Mononuclear cell (primary cell): ENCODE measurements around the gene IFT57. TPM values are rescaled to one million over a fixed set of nuclear protein-coding genes. Genes with fewer than 3 reads are reported as not detected.
"Not testable (repeated sequence)": the region's sequence is repeated elsewhere in the genome, so short reads cannot be mapped to it uniquely, and the experiment has no call there.

ENCODE experiments used
- H3K27me3 ChIP-seq: 2 replicates; pipeline ENCODE4 v1.6.0; 2011; ENCODE audit warnings: low read length, control low read depth; ENCODE audit not compliant: insufficient read depth
- H3K4me1 ChIP-seq: 2 replicates; pipeline ENCODE4 v1.5.1; 2011; ENCODE audit warnings: mild to moderate bottlenecking, low read length, control low read depth; ENCODE audit not compliant: insufficient read depth
- H3K4me3 ChIP-seq: 2 replicates; pipeline ENCODE4 v1.5.1; 2011; ENCODE audit warnings: mild to moderate bottlenecking, low read length, moderate library complexity
- H3K9me3 ChIP-seq: 2 replicates; pipeline ENCODE4 v1.5.1; 2011; ENCODE audit warnings: low read depth, mild to moderate bottlenecking, control low read depth, low read length
- total RNA-seq: library from RNA; depleted of rRNA; stranded (reverse); fragments of >200 nt; gene quantifications from one replicate; pipeline ENCODE4 v1.2.3, GENCODE V29; 2012

IFT57 gene
- total RNA-seq, 1 donor: 97.0 TPM

DNA sequence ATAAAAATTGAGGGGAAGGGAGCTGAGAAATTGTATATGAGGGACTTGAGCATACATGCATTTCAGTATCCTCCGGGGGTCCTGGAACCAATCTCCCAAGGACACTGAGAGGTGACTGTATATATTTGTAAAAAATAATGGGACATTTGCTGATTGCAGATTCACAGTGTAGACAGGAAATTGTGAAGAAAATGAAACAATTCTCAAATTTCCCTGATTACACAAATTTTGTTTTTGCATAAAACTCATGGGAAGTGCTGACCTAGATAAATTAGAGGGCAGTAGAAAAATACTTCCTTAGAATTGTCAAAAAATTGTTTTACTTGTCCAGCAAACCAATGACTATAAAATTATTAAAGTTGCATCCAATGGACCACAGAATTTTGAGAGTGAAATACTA, 64.0 kb downstream of the IFT57 start:
- Histone ChIP-seq H3K4me3 (no peak overlapping the region), H3K9me3 (no peaks in the 10 kb centered on the region), H3K4me1 (peaks cover 1% of the 10 kb centered on the region), H3K27me3 (no peaks in the 10 kb centered on the region)

DNA sequence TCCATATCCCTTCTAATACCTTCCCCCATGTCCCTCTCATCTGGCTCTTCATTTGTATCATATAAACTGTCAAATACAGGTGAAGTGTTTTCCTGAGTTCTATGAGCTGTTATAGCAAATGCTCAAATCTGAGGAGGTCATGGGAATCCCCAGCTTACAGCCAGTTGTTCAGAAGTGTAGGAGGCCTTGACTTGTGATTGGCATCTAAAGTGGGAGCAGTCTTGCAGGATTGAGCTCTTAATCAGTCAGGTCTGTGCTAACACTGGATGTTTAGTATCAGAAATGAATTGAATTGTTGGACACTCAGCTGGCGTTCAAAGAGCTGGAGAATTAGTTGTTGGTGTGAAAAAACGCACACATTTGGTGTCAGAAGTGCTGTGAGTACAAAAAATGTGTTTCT, 65.0 kb downstream of the IFT57 start:
- Histone ChIP-seq H3K9me3 (no peaks in the 10 kb centered on the region), H3K27me3 (no peaks in the 10 kb centered on the region), H3K4me1 (peaks cover 4% of the 10 kb centered on the region), H3K4me3 (no peak overlapping the region)

DNA sequence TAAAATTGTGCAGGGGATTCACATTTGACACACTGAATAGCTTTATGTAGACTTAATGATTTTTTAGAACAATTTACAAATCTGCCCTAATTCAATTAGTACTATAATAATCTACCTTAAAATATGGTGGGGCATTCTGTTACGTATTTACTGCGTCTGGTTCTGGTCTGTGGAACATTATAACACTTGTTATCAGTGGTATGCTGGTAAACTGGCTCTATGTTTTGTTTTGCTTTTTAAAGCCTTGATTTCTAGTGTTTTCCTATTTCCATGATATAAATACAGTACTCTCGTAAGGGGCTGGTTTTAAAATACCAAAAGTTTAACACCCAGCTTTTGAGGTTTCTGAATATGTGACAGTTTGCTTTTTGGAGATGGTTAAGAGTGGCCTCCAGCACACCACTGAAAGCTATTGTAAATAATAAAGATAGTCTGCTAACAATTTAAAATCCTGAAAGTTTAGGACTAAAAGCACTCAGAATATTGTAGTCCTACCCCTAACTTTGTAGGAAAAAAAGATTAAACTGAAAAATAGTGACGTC, 65.8 kb downstream of the IFT57 start:
- H3K4me3 ChIP-seq: no peak overlapping the region
- H3K9me3 ChIP-seq: no peaks in the 10 kb centered on the region
- H3K27me3 ChIP-seq: no peaks in the 10 kb centered on the region
- peaks cover 4% of the 10 kb centered on the region for H3K4me1 ChIP-seq

GRCh38 chr3:108155642-108156041, 66.6 kb downstream of the IFT57 start:
- not testable (repeated sequence) for H3K9me3 ChIP-seq, H3K4me1 ChIP-seq, H3K27me3 ChIP-seq, H3K4me3 ChIP-seq

- H3K4me3 ChIP-seq: no peak overlapping the region
- H3K4me1 ChIP-seq: peaks cover 4% of the 10 kb centered on the region
- no peaks in the 10 kb centered on the region for H3K9me3 ChIP-seq
- H3K27me3 ChIP-seq: no peaks in the 10 kb centered on the region
Observed at GRCh38 chr3:108153451-108153981, 68.7 kb downstream of the IFT57 start.

- Histone ChIP-seq H3K9me3 (no peaks in the 10 kb centered on the region), H3K4me3 (no peak overlapping the region), H3K27me3 (no peaks in the 10 kb centered on the region), H3K4me1 (peaks cover 4% of the 10 kb centered on the region)
Observed at GRCh38 chr3:108152274-108152673, 70.0 kb downstream of the IFT57 start.

DNA sequence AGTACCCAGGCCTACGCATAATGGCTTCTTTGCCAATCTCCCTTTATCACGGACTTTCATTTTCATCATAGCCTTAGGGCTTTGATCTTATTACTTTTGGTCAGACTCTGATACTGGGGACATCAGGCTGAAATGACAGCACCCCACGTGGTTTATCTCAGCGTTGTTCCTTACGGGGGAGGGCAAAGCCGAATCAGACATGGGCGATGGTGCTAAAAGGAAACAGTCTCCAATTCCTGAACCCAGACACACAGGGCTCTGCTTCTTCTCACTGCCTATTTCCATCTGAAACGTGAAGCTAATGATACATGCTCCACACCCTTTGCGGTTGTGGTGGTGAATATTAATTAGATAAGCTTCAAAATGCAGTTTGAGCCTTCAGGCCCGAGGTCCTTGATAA, 72.0 kb downstream of the IFT57 start:
- no peak overlapping the region for H3K4me3 ChIP-seq
- H3K4me1 ChIP-seq: peaks cover 4% of the 10 kb centered on the region
- H3K27me3 ChIP-seq: no peaks in the 10 kb centered on the region
- no peaks in the 10 kb centered on the region for H3K9me3 ChIP-seq

- H3K27me3 ChIP-seq: no peaks in the 10 kb centered on the region
- H3K9me3 ChIP-seq: no peaks in the 10 kb centered on the region
- no peak overlapping the region for H3K4me3 ChIP-seq
- H3K4me1 ChIP-seq: no peaks in the 10 kb centered on the region
Observed at GRCh38 chr3:108146139-108146538, 76.1 kb downstream of the IFT57 start.

- no peak overlapping the region for H3K4me3 ChIP-seq
- no peaks in the 10 kb centered on the region for H3K9me3 ChIP-seq
- no peaks in the 10 kb centered on the region for H3K4me1 ChIP-seq
- no peaks in the 10 kb centered on the region for H3K27me3 ChIP-seq
Observed at GRCh38 chr3:108145578-108145977, 76.6 kb downstream of the IFT57 start.

DNA sequence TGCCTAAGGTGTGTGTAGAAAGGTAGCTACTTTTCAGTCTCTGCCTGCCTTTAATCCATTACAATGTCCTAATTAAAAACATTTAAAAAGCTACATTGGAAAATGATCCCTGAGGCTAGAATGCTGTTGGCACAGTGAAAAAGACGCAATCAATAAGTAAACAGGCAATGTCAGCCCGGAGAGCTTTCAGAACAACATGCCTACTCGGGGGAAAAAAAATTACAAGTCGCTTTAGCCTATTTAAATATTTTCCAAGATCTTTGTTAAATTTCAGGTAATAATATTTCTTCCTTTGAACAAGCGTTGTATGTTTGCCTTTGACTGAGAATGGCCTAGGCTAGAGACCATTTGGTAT, 84.8 kb downstream of the IFT57 start:
- Histone ChIP-seq H3K27me3 (no peaks in the 10 kb centered on the region), H3K4me1 (peaks cover 35% of the 10 kb centered on the region), H3K9me3 (no peaks in the 10 kb centered on the region), H3K4me3 (no peak overlapping the region)

DNA sequence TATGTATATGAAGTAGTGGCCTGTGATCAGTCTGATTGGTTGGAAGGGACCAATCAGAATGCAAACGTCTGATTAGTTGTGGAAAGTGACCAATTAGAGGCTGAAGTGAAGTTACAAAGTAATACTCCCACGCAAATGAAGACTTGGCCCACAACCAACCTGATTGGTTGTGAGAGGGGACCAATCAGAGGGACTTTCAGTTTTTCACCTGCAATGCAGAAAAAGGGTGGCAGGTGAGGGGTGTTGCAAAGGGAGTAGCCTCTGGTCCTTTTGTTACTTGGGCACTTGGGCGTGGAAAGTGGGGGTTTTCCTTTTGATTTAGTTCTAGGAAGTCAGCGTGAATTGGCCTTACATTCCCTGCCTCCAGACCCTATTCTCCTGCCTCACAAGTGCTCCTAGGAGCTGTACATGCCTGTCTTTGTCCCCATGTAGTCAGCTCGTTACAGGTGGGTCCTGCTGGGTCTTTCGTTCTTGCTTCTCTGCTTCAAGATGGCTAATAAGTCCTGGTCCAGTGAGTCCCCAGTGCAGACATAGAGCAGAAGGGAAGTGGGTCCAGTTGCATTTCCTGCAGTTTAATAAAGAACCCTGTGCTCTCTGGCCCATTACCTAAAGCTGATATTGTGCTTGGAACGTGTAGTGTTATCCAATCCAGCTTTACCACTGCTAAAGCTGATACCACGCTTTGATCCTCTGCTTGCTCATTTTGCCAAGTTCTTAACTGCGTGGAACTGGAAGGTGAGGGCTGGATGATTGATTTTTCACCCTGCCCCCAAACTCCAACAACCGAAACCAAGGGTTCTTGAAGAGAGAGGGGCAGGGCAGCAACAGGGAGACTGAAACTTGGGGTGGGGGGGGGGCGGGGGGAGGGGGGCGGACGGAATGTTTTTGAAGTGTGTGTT, 85.4 kb downstream of the IFT57 start:
- no peaks in the 10 kb centered on the region for H3K9me3 ChIP-seq
- H3K27me3 ChIP-seq: no peaks in the 10 kb centered on the region
- peaks cover 42% of the 10 kb centered on the region for H3K4me1 ChIP-seq
- no peak overlapping the region for H3K4me3 ChIP-seq

- H3K4me1 ChIP-seq: peaks cover 56% of the 10 kb centered on the region
- H3K27me3 ChIP-seq: no peaks in the 10 kb centered on the region
- no peaks in the 10 kb centered on the region for H3K9me3 ChIP-seq
- no peak overlapping the region for H3K4me3 ChIP-seq
Observed at GRCh38 chr3:108134555-108134880, 87.7 kb downstream of the IFT57 start.

- no peak overlapping the region for H3K4me3 ChIP-seq
- no peaks in the 10 kb centered on the region for H3K27me3 ChIP-seq
- H3K9me3 ChIP-seq: no peaks in the 10 kb centered on the region
- H3K4me1 ChIP-seq: peaks cover 59% of the 10 kb centered on the region
Observed at GRCh38 chr3:108133858-108134554, 88.2 kb downstream of the IFT57 start.

- H3K4me3 ChIP-seq: no peak overlapping the region
Observed at GRCh38 chr3:108133048-108133369, 89.2 kb downstream of the IFT57 start.

GRCh38 chr3:108131475-108132134, 90.6 kb downstream of the IFT57 start:
- Histone ChIP-seq H3K27me3 (no peaks in the 10 kb centered on the region), H3K4me1 (peaks cover 77% of the 10 kb centered on the region), H3K4me3 (no peak overlapping the region), H3K9me3 (no peaks in the 10 kb centered on the region)

More at GRCh38 chr3:108133048-108133369, 89.2 kb downstream of the IFT57 start:
- H3K27me3 ChIP-seq: no peaks in the 10 kb centered on the region
- H3K9me3 ChIP-seq: no peaks in the 10 kb centered on the region
- H3K4me1 ChIP-seq: peaks cover 69% of the 10 kb centered on the region
